Activated T-cell treated with anti-CD3 and anti-CD28 coated beads for 1 hour (primary cell): ENCODE data around the gene AK5.
"Not testable (repeated sequence)": the region's sequence is repeated elsewhere in the genome, so short reads cannot be mapped to it uniquely, and the experiment has no call there.

ENCODE experiments used
- DNase-seq: peaks from one replicate; pipeline ENCODE4 v3.0.0-alpha.2; 2020; ENCODE audit warnings: low read depth

Gene AK5

GRCh38 chr1:77288275-77288674, 6.5 kb downstream of the AK5 start:
- no peak for DNase-seq

GRCh38 chr1:77290576-77290975, 8.8 kb downstream of the AK5 start:
- DNase-seq = no peak

- no peak for DNase-seq
These were observed 10.7 kb downstream of the AK5 start for GRCh38 chr1:77292551-77292950.

GRCh38 chr1:77300566-77300965, 18.7 kb downstream of the AK5 start:
- DNase-seq = no peak

- DNase-seq = no peak
These were observed 21.6 kb downstream of the AK5 start for GRCh38 chr1:77303387-77303786.

- DNase-seq = no peak
These were observed 27.2 kb downstream of the AK5 start for GRCh38 chr1:77308889-77309621.

- DNase-seq = no peak
These were observed 29.1 kb downstream of the AK5 start for GRCh38 chr1:77310924-77311323.

- not testable (repeated sequence) for DNase-seq
These were observed 30.5 kb downstream of the AK5 start for GRCh38 chr1:77312364-77312763.

- no peak for DNase-seq
These were observed 31.7 kb downstream of the AK5 start for GRCh38 chr1:77313491-77313890.

GRCh38 chr1:77316006-77316405, 34.2 kb downstream of the AK5 start:
- no peak for DNase-seq

GRCh38 chr1:77316966-77317365, 35.1 kb downstream of the AK5 start:
- DNase-seq = no peak

- DNase-seq = no peak
These were observed 37.4 kb downstream of the AK5 start for GRCh38 chr1:77319036-77319705.

GRCh38 chr1:77322061-77322900, 40.5 kb downstream of the AK5 start:
- no peak for DNase-seq

GRCh38 chr1:77333501-77333900, 51.7 kb downstream of the AK5 start:
- no peak for DNase-seq

GRCh38 chr1:77336729-77337128, 54.9 kb downstream of the AK5 start:
- no peak for DNase-seq

GRCh38 chr1:77339326-77339725, 57.5 kb downstream of the AK5 start:
- DNase-seq = no peak

GRCh38 chr1:77341195-77341594, 59.4 kb downstream of the AK5 start:
- no peak for DNase-seq

- no peak for DNase-seq
These were observed 60.9 kb downstream of the AK5 start for GRCh38 chr1:77342745-77343144.

GRCh38 chr1:77347646-77348045, 65.8 kb downstream of the AK5 start:
- DNase-seq = no peak

- DNase-seq = no peak
These were observed 66.7 kb downstream of the AK5 start for GRCh38 chr1:77348549-77348948.

- DNase-seq = no peak
These were observed 67.5 kb downstream of the AK5 start for GRCh38 chr1:77349275-77349674.

- no peak for DNase-seq
These were observed 68.4 kb downstream of the AK5 start for GRCh38 chr1:77350012-77350770.
